T follicular helper cell (primary cell): Measurements from ENCODE around the gene NUP153.
A peak's percentile ranks its signal among the peaks of the same experiment; 100 is the strongest.
"Not testable (repeated sequence)": the region's sequence is repeated elsewhere in the genome, so short reads cannot be mapped to it uniquely, and the experiment has no call there.

Experiments used
- DNase-seq: peaks from one replicate; pipeline ENCODE4 v3.0.0-alpha.2; 2020; ENCODE audit warnings: low read depth

The NUP153 gene

GRCh38 chr6:17601386-17601703, 105.4 kb downstream of the NUP153 start:
- DNase-seq: no peak

- DNase-seq: peak; percentile 21
These were observed 106.0 kb downstream of the NUP153 start for GRCh38 chr6:17600527-17601385.

GRCh38 chr6:17599877-17600526, 106.7 kb downstream of the NUP153 start, which contains the start of gene FAM8A1:
Gene FAM8A1 (plus strand): TSS chr6:17600302. CDS start chr6:17600410, 108 bp downstream.
- DNase-seq: peak; percentile 91

- DNase-seq: no peak
These were observed 110.6 kb downstream of the NUP153 start for GRCh38 chr6:17596085-17596484.

GRCh38 chr6:17593246-17593645, 113.5 kb downstream of the NUP153 start:
- no peak for DNase-seq

- DNase-seq: no peak
These were observed 115.4 kb downstream of the NUP153 start for GRCh38 chr6:17591287-17591686.

GRCh38 chr6:17589406-17590096, 117.2 kb downstream of the NUP153 start:
- no peak for DNase-seq

GRCh38 chr6:17588011-17588410, 118.7 kb downstream of the NUP153 start:
- no peak for DNase-seq

- not testable (repeated sequence) for DNase-seq
These were observed 120.1 kb downstream of the NUP153 start for GRCh38 chr6:17586623-17587022.

- DNase-seq: no peak
These were observed 120.8 kb downstream of the NUP153 start for GRCh38 chr6:17585766-17586490.

GRCh38 chr6:17584241-17584803, 122.4 kb downstream of the NUP153 start:
- no peak for DNase-seq

- no peak for DNase-seq
These were observed 122.9 kb downstream of the NUP153 start for GRCh38 chr6:17583811-17584210.

GRCh38 chr6:17581282-17581681, 125.4 kb downstream of the NUP153 start:
- DNase-seq: not testable (repeated sequence)

GRCh38 chr6:17580518-17581048, 126.1 kb downstream of the NUP153 start:
- no peak for DNase-seq

GRCh38 chr6:17577059-17577458, 129.7 kb downstream of the NUP153 start:
- no peak for DNase-seq

GRCh38 chr6:17574866-17575560, 131.7 kb downstream of the NUP153 start:
- DNase-seq: no peak

GRCh38 chr6:17565399-17565798, 141.3 kb downstream of the NUP153 start:
- DNase-seq: no peak
